GM18511 (cell line): ENCODE measurements around the gene VPS51.
A peak's percentile ranks its signal among the peaks of the same experiment; 100 is the strongest.
"Not testable (repeated sequence)": the region's sequence is repeated elsewhere in the genome, so short reads cannot be mapped to it uniquely, and the experiment has no call there.

ENCODE experiments used
- ATAC-seq: cut with Tn5 transposase; IDR thresholded peaks from one replicate; pipeline ENCODE4 v1.9.1; 2021; ENCODE audit warnings: mild to moderate bottlenecking, moderate library complexity; ENCODE audit not compliant: unreplicated experiment

Gene VPS51

DNA sequence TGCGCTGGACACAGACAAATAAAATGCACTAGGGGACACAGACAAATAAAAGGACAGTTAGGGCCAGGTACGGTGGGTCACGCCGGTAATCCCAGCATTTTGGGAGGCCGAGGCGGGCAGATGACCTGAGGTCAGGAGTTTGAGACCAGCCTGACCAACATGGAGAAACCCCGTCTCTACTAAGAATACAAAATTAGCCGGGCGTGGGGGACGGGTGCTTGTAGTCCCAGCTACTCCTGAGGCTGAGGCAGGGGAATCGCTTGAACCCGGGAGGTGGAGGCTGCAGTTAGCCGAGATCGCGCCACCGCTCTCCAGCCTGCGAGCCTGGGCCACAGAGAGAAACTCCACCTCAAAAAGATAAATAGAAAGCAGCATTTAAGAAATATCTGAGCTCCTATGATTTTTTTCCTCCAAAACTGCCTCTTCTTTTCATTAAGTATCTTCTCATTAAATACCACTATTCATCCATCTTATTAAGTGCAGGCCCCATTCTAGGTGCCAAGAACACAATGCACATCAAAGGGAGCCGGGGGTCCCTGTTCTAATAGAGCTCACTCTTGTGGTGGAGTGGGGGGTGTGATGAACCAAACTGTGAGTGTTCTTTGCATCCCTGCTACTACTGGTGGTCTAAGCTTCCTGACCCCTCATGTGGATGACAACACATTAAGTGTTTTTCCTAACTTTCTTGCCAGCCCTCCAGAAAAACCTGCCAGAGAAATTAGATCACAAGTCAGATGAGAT is 22.3 kb downstream of the VPS51 start:
- ATAC-seq, result no peak

GRCh38 chr11:65118891-65119669 is 23.1 kb downstream of the VPS51 start:
- ATAC-seq, result not testable (repeated sequence)

DNA sequence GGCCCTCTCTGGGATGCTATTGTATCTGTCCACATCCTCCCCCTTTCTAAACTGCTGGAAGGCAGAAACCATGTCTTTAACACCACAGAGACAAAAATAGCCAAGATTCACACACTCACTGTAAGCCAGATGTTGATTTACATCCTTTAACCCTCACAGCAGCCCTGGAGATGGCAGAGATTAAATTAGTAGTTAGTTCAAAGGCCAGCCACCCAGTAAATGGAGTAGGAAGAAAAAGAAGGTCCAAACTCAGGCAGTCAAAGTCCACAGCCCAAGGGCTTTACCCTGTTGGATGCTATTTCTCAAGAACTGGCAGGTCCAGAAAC is 23.6 kb downstream of the VPS51 start:
- ATAC-seq, result no peak

- no peak for ATAC-seq
Observed at GRCh38 chr11:65120831-65121230, 24.8 kb downstream of the VPS51 start.

- ATAC-seq, result no peak
Observed at GRCh38 chr11:65121447-65121864, 25.4 kb downstream of the VPS51 start.

DNA sequence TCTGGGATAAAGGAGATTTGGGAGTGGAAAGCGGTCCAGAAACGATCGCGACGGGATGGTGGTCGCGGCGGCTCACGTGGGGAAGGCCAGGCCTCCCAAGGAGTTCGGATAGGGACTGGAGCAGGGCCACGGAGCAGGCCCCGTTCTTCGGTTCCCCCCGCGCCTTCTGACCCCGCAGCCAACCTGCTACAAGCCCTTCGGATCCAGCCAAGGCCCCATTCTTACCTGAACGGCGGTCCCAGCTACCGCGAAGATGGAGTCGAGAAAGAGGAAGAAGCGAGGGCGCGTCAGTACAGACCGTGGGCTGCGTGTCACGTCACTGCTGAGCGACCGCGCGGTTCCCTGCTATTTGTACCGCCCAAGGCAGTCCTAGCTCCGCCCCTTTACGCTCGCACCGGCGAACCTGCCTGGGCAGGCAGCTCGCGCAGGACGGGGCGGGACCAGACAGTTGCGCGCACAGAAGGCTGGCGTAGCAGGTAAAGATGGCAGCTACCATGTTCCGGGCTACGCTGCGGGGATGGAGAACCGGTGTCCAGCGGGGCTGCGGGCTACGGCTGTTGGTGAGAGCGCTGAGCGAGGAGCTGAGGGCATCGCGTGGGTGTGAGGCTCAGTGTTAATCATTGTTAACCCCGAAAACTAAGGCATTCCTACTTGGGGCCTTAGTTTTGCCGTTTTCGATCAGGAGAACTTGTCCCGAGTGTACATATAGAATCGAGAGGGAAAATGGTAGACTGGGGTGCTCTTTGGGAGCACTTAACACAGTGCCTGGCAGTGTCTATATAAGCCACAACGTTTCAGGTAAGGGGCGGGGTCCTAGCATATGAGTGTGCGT is 26.1 kb downstream of the VPS51 start, which contains the start of the genes FAU and MRPL49:
Gene FAU, minus strand, starts transcription at position 270 of the 832 bp plus-strand sequence. CDS start 321 bp downstream, outside the sequence.
Gene MRPL49, plus strand, starts transcription at position 457 of the 832 bp plus-strand sequence. Its CDS starts 26 bp downstream, at position 483.
- peak; percentile 70 for ATAC-seq

- no peak for ATAC-seq
Observed at GRCh38 chr11:65124480-65125196, 28.6 kb downstream of the VPS51 start.

- ATAC-seq, result no peak
Observed at GRCh38 chr11:65125197-65126056, 29.4 kb downstream of the VPS51 start.

DNA sequence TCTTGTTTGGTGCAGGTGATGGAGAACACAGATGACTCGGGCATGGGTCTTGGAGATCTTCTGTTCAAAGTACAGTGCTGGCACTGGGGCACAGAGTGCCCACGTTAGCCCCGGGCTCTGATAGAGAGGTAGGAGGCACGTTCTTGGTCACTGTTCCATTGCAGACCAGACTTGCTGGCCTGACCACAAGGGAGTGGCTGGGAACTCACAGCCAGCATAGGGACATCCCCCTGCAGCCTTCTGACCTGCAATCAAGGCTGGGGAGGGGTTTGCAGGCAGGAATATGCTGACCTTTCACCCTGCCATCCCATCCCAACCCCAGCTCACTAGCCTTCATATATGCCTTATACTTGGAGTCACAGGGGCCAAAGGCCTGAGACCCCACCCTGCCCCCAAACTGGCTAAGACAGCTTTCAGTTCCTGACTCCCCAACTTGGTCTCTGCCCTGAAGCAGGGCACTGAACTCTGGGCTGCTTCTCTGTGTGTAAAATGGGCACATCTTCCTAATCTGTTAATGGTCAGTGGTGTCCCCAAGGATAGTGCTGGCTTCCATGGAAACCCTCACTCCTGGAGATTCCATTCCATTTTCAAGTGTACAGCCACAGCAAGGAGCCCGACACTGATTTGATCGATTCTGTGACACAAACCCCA is 30.7 kb downstream of the VPS51 start:
- ATAC-seq, result no peak

DNA sequence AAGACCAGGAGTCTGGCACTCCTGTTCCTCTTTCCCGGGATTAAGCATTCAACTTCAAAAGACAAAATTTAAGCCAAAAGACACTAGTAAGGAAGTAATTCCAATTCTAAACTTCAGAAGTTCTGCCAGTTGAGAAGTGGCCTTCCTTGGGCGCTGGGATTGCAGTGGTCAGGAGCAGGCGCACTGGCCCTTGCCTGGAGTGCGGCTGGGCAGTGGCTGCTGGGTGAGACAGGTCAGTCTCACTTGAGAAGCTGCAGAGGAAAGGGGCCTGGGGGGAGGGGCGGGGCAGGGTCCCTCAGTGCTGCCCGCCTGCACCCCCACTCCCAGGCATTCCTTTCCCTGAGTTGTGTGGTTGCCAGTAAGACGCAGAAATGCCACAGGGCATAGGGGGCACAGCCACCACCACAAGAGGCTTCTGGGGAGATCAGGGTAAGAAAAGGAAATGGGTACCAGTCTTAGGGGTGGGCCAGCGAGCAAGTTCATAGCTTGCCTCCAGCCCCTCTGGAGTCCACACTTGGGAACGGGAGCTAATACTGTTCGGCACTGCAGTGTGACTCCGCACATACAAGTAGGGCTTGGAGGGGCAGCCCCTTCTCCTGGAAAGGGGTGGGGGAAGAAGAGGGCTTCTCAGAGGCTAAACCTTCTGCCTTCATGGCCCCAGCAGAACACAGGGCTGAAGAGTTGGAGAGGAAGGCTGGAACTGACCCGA is 31.6 kb downstream of the VPS51 start:
- ATAC-seq, result no peak

GRCh38 chr11:65128182-65129145 is 32.5 kb downstream of the VPS51 start:
- ATAC-seq, result no peak

DNA sequence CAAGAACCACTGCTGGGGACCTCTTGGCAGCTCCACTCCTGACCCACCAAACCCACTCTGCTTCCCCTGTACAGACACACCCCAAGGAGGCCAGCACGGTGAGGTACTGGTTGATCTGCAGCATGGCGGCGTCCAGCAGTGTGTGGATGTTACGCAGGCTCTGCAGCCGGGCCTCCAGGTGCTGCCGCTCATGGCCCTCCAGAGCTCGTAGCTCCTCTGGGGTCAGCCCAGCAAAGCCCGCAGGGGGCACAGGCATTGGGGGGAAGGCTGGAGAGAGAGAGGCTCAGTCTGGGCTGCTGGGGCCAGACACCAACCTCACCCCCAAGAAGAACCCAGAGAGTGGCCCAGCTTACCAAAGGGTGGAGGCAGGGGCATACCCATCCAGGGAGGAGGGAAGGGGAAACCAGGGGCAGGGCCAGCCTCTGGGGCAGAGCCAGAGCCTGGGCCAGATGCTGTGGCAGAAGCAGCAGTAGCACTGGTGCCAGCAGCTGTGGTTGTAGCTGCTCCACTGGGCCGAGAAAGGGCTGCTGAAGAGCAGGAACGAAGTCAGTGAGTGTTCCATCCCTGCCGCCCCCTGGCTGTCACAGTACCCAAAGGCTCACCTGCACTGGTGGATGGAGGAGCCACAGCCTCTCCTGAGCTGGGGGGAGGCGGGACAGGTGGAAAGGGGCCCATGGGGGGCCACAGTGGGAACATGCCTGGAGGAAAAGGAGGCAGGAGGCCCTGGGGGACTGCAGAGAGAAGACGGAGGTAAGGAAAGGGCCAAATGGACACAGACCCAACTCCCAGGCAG is 33.8 kb downstream of the VPS51 start:
- no peak for ATAC-seq

GRCh38 chr11:65130631-65131416 is 34.8 kb downstream of the VPS51 start:
- ATAC-seq, result no peak

- no peak for ATAC-seq
Observed at GRCh38 chr11:65131417-65131776, 35.4 kb downstream of the VPS51 start.

- no peak for ATAC-seq
Observed at GRCh38 chr11:65131895-65132237, 35.9 kb downstream of the VPS51 start.
